Calu3 (cell line): Measurements from ENCODE around the gene SLC12A7. TPM values are rescaled to one million over a fixed set of nuclear protein-coding genes. Genes with fewer than 3 reads are reported as not detected.
A peak's percentile ranks its signal among the peaks of the same experiment; 100 is the strongest.

Experiments
- BruUV-seq: library from RNA; stranded (reverse); fragments of 400-500 nt; replicated peaks from 2 replicates; lab custom pipeline; 2021; lab: Mats Ljungman, UMichigan
- CTCF ChIA-PET: fragments of 300-600 bp; sonication (Branson Sonifier 250); formaldehyde crosslinking; loops from one replicate; lab custom pipeline; 2022; ENCODE audit warnings: antibody characterized with exemption; lab: Charles Lee
- DNase-seq: peaks from one replicate; pipeline ENCODE4 v3.0.0; 2022
- H3K27ac Mint-ChIP-seq: one replicate; pipeline ENCODE4 v1.8.0; 2022; ENCODE audit warnings: mixed read lengths; ENCODE audit not compliant: unreplicated experiment
- H3K27me3 Mint-ChIP-seq: one replicate; pipeline ENCODE4 v1.8.0; 2022; ENCODE audit warnings: mixed read lengths; ENCODE audit not compliant: unreplicated experiment
- H3K36me3 Mint-ChIP-seq: one replicate; pipeline ENCODE4 v1.8.0; 2022; ENCODE audit warnings: mild to moderate bottlenecking, moderate library complexity, mixed read lengths; ENCODE audit not compliant: insufficient read depth, unreplicated experiment
- H3K4me1 Mint-ChIP-seq: one replicate; pipeline ENCODE4 v1.8.0; 2022; ENCODE audit warnings: mild to moderate bottlenecking, low read depth, mixed read lengths; ENCODE audit not compliant: unreplicated experiment
- H3K4me3 Mint-ChIP-seq: one replicate; pipeline ENCODE4 v1.8.0; 2022; ENCODE audit warnings: mild to moderate bottlenecking, low read depth, moderate library complexity, mixed read lengths; ENCODE audit not compliant: unreplicated experiment
- H3K9me3 Mint-ChIP-seq: one replicate; pipeline ENCODE4 v1.8.0; 2022; ENCODE audit warnings: low read depth, mixed read lengths; ENCODE audit not compliant: unreplicated experiment
- CTCF ChIP-seq: fragments of 200-600 bp; IDR thresholded peaks from one replicate; pipeline ENCODE4 v1.8.0; 2022; ENCODE audit warnings: antibody characterized with exemption; ENCODE audit not compliant: unreplicated experiment
- intact Hi-C: fragments of 100-400 bp; cut with micrococcal nuclease; formaldehyde crosslinking; loops from one replicate; pipeline ENCODE4 v1.10.0; 2022; ENCODE audit not compliant: unreplicated experiment
- total RNA-seq: library from RNA; stranded (reverse); gene quantifications from 2 replicates; pipeline ENCODE4 v1.2.3, GENCODE V29; 2022

The SLC12A7 gene
- total RNA-seq, 1 experiment from 2014 or later, result 82.3 TPM

GRCh38 chr5:1047332-1047965 is 64.4 kb downstream of the SLC12A7 start:
- CTCF ChIA-PET, result no interaction called here
- Mint-ChIP-seq H3K27ac (peak overlapping the region; percentile 16), H3K9me3 (peaks cover 46% of the 10 kb centered on the region), H3K36me3 (peaks cover 6% of the 10 kb centered on the region), H3K4me1 (no peaks in the 10 kb centered on the region), H3K27me3 (no peaks in the 10 kb centered on the region), H3K4me3 (no peak overlapping the region)
- no peak for TF ChIP-seq CTCF
- intact Hi-C loops, result no loop called here
- BruUV-seq, result no TSS peak
- DNase-seq, result no peak

- no peak for TF ChIP-seq CTCF
- H3K27me3 Mint-ChIP-seq, result peaks cover 7% of the 10 kb centered on the region
- intact Hi-C loops, result no loop called here
- CTCF ChIA-PET, result no interaction called here
- H3K36me3 Mint-ChIP-seq, result no peaks in the 10 kb centered on the region
- no peak for DNase-seq
- no peak overlapping the region for H3K27ac Mint-ChIP-seq
- no peak overlapping the region for H3K4me3 Mint-ChIP-seq
- H3K9me3 Mint-ChIP-seq, result peaks cover 60% of the 10 kb centered on the region
- H3K4me1 Mint-ChIP-seq, result no peaks in the 10 kb centered on the region
- BruUV-seq, result no TSS peak
Observed at GRCh38 chr5:1045960-1046560, 65.8 kb downstream of the SLC12A7 start.

- no peak overlapping the region for H3K27ac Mint-ChIP-seq
- peaks cover 62% of the 10 kb centered on the region for H3K9me3 Mint-ChIP-seq
- CTCF ChIA-PET, result no interaction called here
Observed at GRCh38 chr5:1044117-1044516, 67.7 kb downstream of the SLC12A7 start.

GRCh38 chr5:1043327-1043726 is 68.5 kb downstream of the SLC12A7 start:
- no peak for DNase-seq
- Mint-ChIP-seq H3K36me3 (no peaks in the 10 kb centered on the region), H3K4me3 (no peak overlapping the region), H3K9me3 (peaks cover 62% of the 10 kb centered on the region), H3K27me3 (peaks cover 15% of the 10 kb centered on the region), H3K4me1 (no peaks in the 10 kb centered on the region), H3K27ac (no peak overlapping the region)
- no peak for TF ChIP-seq CTCF
- intact Hi-C loops, result no loop called here
- CTCF ChIA-PET, result no interaction called here
- BruUV-seq, result no TSS peak

More at GRCh38 chr5:1044117-1044516, 67.7 kb downstream of the SLC12A7 start:
- Mint-ChIP-seq H3K4me1 (no peaks in the 10 kb centered on the region), H3K4me3 (no peak overlapping the region), H3K27me3 (peaks cover 15% of the 10 kb centered on the region), H3K36me3 (no peaks in the 10 kb centered on the region)
- BruUV-seq, result no TSS peak
- DNase-seq, result no peak
- intact Hi-C loops, result no loop called here
- no peak for TF ChIP-seq CTCF
